NCI-H1092 treated with DMSO at 0.1 percent for 48 hours (cell line): ENCODE data around the gene SLC4A3.
"Not testable (repeated sequence)": the region's sequence is repeated elsewhere in the genome, so short reads cannot be mapped to it uniquely, and the experiment has no call there.

Experiments
- DNase-seq: peaks from one replicate; lab custom pipeline; 2025; lab: John Stamatoyannopoulos, UW

The SLC4A3 gene

GRCh38 chr2:219681694-219682300 lies 54.4 kb downstream of the SLC4A3 start:
- no peak for DNase-seq

GRCh38 chr2:219683474-219683873 lies 56.0 kb downstream of the SLC4A3 start:
- not testable (repeated sequence) for DNase-seq

- peak; percentile 17 for DNase-seq
Observed at GRCh38 chr2:219684721-219685689, 57.6 kb downstream of the SLC4A3 start.

- DNase-seq, result no peak
Observed at GRCh38 chr2:219687272-219687671, 59.8 kb downstream of the SLC4A3 start.

- no peak for DNase-seq
Observed at GRCh38 chr2:219687882-219688559, 60.6 kb downstream of the SLC4A3 start.

- DNase-seq, result no peak
Observed at GRCh38 chr2:219688560-219689445, 61.4 kb downstream of the SLC4A3 start.

GRCh38 chr2:219689676-219690628 lies 62.5 kb downstream of the SLC4A3 start:
- DNase-seq, result peak; percentile 44

- DNase-seq, result no peak
Observed at GRCh38 chr2:219691571-219691970, 64.1 kb downstream of the SLC4A3 start.
